Measurements from ENCODE around the gene MTMR10.

Gene MTMR10

GRCh38 chr15:30906366-30906765 lies 85.1 kb downstream of the MTMR10 start:
- H3K9me3 Mint-ChIP-seq = no peaks in the 10 kb centered on the region
- no peak overlapping the region for H3K27ac Mint-ChIP-seq
- H3K4me3 Mint-ChIP-seq = no peak overlapping the region
- H3K36me3 Mint-ChIP-seq = peaks cover 15% of the 10 kb centered on the region
- H3K27me3 Mint-ChIP-seq = no peaks in the 10 kb centered on the region
- H3K4me1 Mint-ChIP-seq = peaks cover 13% of the 10 kb centered on the region
- DNase-seq (ENCODE audit: low spot score in 2 of 2) (no peak), ATAC-seq (ENCODE audit: low read depth) (no peak)

GRCh38 chr15:30905821-30906220 lies 85.6 kb downstream of the MTMR10 start:
- peaks cover 13% of the 10 kb centered on the region for H3K4me1 Mint-ChIP-seq
- peaks cover 15% of the 10 kb centered on the region for H3K36me3 Mint-ChIP-seq
- no peak overlapping the region for H3K4me3 Mint-ChIP-seq

GRCh38 chr15:30904812-30905211 lies 86.6 kb downstream of the MTMR10 start:
- Mint-ChIP-seq H3K36me3 (peaks cover 14% of the 10 kb centered on the region), H3K27ac (no peak overlapping the region)

More at GRCh38 chr15:30905821-30906220, 85.6 kb downstream of the MTMR10 start:
- Mint-ChIP-seq H3K9me3 (no peaks in the 10 kb centered on the region), H3K27me3 (no peaks in the 10 kb centered on the region), H3K27ac (peak overlapping the region; percentile 18)
- DNase-seq (ENCODE audit: low spot score in 2 of 2) (no peak), ATAC-seq (ENCODE audit: low read depth) (no peak)

GRCh38 chr15:30903497-30904187 lies 87.8 kb downstream of the MTMR10 start, which contains the start of gene FAN1:
FAN1 (plus strand) TSS chr15:30903915; CDS start chr15:30904664, 749 bp downstream.
- Mint-ChIP-seq H3K36me3 (peaks cover 6% of the 10 kb centered on the region), H3K27me3 (no peaks in the 10 kb centered on the region), H3K4me1 (peaks cover 13% of the 10 kb centered on the region), H3K4me3 (peak within 1 kb of the TSS; percentile 98), H3K9me3 (no peaks in the 10 kb centered on the region), H3K27ac (peak within 1 kb of the TSS; percentile 60)
- peak; percentile 87 for ATAC-seq (ENCODE audit: low read depth)
- DNase-seq (ENCODE audit: low spot score in 2 of 2) = peak; percentile 47 to 60

More at GRCh38 chr15:30904812-30905211, 86.6 kb downstream of the MTMR10 start:
- DNase-seq (ENCODE audit: low spot score in 2 of 2) (no peak), ATAC-seq (ENCODE audit: low read depth) (no peak)
- H3K4me1 Mint-ChIP-seq = peaks cover 13% of the 10 kb centered on the region
- no peaks in the 10 kb centered on the region for H3K9me3 Mint-ChIP-seq
- H3K27me3 Mint-ChIP-seq = no peaks in the 10 kb centered on the region
- no peak overlapping the region for H3K4me3 Mint-ChIP-seq

GRCh38 chr15:30901889-30902288 lies 89.5 kb downstream of the MTMR10 start:
- Mint-ChIP-seq H3K4me1 (peaks cover 13% of the 10 kb centered on the region), H3K27ac (no peak overlapping the region), H3K36me3 (peaks cover 6% of the 10 kb centered on the region), H3K9me3 (no peaks in the 10 kb centered on the region), H3K4me3 (no peak overlapping the region), H3K27me3 (no peaks in the 10 kb centered on the region)
- no peak for DNase-seq (ENCODE audit: low spot score in 2 of 2)
- ATAC-seq (ENCODE audit: low read depth) = no peak

GRCh38 chr15:30896211-30896606 lies 95.2 kb downstream of the MTMR10 start:
- DNase-seq (ENCODE audit: low spot score in 2 of 2) = no peak
- H3K4me1 Mint-ChIP-seq = peaks cover 4% of the 10 kb centered on the region
- H3K27ac Mint-ChIP-seq = no peak overlapping the region
- H3K27me3 Mint-ChIP-seq = no peaks in the 10 kb centered on the region
- no peaks in the 10 kb centered on the region for H3K9me3 Mint-ChIP-seq
- ATAC-seq (ENCODE audit: low read depth) = no peak
- no peaks in the 10 kb centered on the region for H3K36me3 Mint-ChIP-seq
- no peak overlapping the region for H3K4me3 Mint-ChIP-seq

GRCh38 chr15:30895461-30896210 lies 95.8 kb downstream of the MTMR10 start:
- Mint-ChIP-seq H3K4me1 (peaks cover 4% of the 10 kb centered on the region), H3K27me3 (no peaks in the 10 kb centered on the region), H3K9me3 (no peaks in the 10 kb centered on the region), H3K36me3 (no peaks in the 10 kb centered on the region), H3K27ac (no peak overlapping the region), H3K4me3 (no peak overlapping the region)
- ATAC-seq (ENCODE audit: low read depth) (no peak), DNase-seq (ENCODE audit: low spot score in 2 of 2) (no peak)

- Mint-ChIP-seq H3K4me3 (no peak overlapping the region), H3K27me3 (no peaks in the 10 kb centered on the region), H3K4me1 (no peaks in the 10 kb centered on the region), H3K27ac (no peak overlapping the region), H3K9me3 (no peaks in the 10 kb centered on the region), H3K36me3 (no peaks in the 10 kb centered on the region)
- no peak for ATAC-seq (ENCODE audit: low read depth)
- no peak for DNase-seq (ENCODE audit: low spot score in 2 of 2)
Observed at GRCh38 chr15:30889196-30889595, 102.2 kb downstream of the MTMR10 start.
